Stimulated activated CD4-positive, alpha-beta T cell treated with anti-CD3 and anti-CD28 coated beads, Interleukin-12 subunit alpha, Interleukin-12 subunit beta, amount 100 ng/mL, for 24 hours (primary cell): ENCODE data around the gene PLA1A.

Source experiments
- DNase-seq, 2 experiments: peaks; one replicate each; pipeline ENCODE4 v3.0.0-alpha.2; 2020; ENCODE audit warnings: low read depth in 2 of 2

The PLA1A gene

GRCh38 chr3:119608405-119609000 is 10.8 kb downstream of the PLA1A start:
- no peak for DNase-seq

- no peak for DNase-seq
Observed at GRCh38 chr3:119609301-119609700, 11.6 kb downstream of the PLA1A start.

GRCh38 chr3:119611664-119612063 is 14.0 kb downstream of the PLA1A start:
- DNase-seq = no peak

GRCh38 chr3:119613201-119613600 is 15.5 kb downstream of the PLA1A start:
- no peak for DNase-seq

GRCh38 chr3:119613872-119614271 is 16.2 kb downstream of the PLA1A start:
- no peak for DNase-seq

- no peak for DNase-seq
Observed at GRCh38 chr3:119616056-119616455, 18.4 kb downstream of the PLA1A start.

- no peak for DNase-seq
Observed at GRCh38 chr3:119619094-119619493, 21.4 kb downstream of the PLA1A start.

GRCh38 chr3:119620899-119621298 is 23.2 kb downstream of the PLA1A start:
- DNase-seq = no peak

GRCh38 chr3:119624002-119624720 is 26.5 kb downstream of the PLA1A start:
- DNase-seq = no peak

GRCh38 chr3:119625451-119626153 is 27.9 kb downstream of the PLA1A start:
- DNase-seq = no peak

- DNase-seq = no peak
Observed at GRCh38 chr3:119626196-119626595, 28.5 kb downstream of the PLA1A start.

GRCh38 chr3:119627461-119627860 is 29.8 kb downstream of the PLA1A start:
- no peak for DNase-seq

- no peak for DNase-seq
Observed at GRCh38 chr3:119628390-119628789, 30.7 kb downstream of the PLA1A start.

- DNase-seq = no peak
Observed at GRCh38 chr3:119628816-119629445, 31.2 kb downstream of the PLA1A start.

- DNase-seq = no peak
Observed at GRCh38 chr3:119630128-119630879, 32.6 kb downstream of the PLA1A start.

- no peak for DNase-seq
Observed at GRCh38 chr3:119630880-119631329, 33.2 kb downstream of the PLA1A start.

- DNase-seq = no peak
Observed at GRCh38 chr3:119631516-119631915, 33.8 kb downstream of the PLA1A start.

- DNase-seq = no peak
Observed at GRCh38 chr3:119632216-119632615, 34.5 kb downstream of the PLA1A start.

GRCh38 chr3:119632829-119633228 is 35.1 kb downstream of the PLA1A start:
- DNase-seq = no peak

- DNase-seq = no peak
Observed at GRCh38 chr3:119635719-119636118, 38.0 kb downstream of the PLA1A start.

- DNase-seq = no peak
Observed at GRCh38 chr3:119636249-119636648, 38.6 kb downstream of the PLA1A start.
